ENCODE data around the gene OR1A2.
"Not testable (repeated sequence)": the region's sequence is repeated elsewhere in the genome, so short reads cannot be mapped to it uniquely, and the experiment has no call there.

Gene OR1A2, protein sequence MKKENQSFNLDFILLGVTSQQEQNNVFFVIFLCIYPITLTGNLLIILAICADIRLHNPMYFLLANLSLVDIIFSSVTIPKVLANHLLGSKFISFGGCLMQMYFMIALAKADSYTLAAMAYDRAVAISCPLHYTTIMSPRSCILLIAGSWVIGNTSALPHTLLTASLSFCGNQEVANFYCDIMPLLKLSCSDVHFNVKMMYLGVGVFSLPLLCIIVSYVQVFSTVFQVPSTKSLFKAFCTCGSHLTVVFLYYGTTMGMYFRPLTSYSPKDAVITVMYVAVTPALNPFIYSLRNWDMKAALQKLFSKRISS

DNA sequence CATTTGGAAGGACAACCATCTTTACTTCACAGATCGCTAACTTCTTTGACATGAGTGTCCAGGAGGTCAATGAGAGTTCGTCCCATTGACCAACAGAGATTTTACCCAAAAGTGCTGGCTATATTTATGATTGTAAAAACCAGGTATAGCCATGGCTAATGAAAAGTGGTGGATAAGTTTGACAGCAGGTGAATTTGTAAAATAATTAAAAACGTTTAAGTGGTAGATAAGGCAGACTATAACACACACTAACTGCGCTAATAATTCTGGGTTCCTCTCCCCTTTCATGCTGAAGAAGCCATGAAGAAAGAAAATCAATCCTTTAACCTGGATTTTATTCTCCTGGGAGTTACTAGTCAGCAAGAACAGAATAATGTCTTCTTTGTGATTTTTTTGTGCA, at the start of gene OR1A2:
OR1A2 (plus strand) TSS at position 301 of the 400 bp plus-strand sequence; CDS start at position 301, 0 bp downstream.
- intact Hi-C loops (cut with DNase I) = no loop called here
- no peak for DNase-seq

DNA sequence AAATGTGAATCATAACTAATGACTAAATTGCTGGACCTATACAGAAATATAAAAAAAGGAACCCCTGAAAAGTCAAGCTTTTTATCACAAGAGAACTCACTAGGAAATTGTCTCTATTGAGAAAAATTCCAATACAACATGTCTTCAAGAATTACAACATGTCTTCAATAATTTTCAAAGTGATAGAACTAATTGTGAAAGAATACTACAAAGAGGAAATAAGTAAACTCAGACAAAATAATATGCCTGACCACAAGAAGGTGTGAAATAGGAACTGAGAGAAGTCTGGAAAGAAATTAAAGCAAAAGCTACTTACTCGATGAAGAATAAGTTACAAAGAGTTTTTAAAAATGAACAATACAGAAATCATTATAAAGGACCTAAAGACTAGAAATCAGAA, 40.1 kb upstream of the OR1A2 start:
- DNase-seq = no peak

DNA sequence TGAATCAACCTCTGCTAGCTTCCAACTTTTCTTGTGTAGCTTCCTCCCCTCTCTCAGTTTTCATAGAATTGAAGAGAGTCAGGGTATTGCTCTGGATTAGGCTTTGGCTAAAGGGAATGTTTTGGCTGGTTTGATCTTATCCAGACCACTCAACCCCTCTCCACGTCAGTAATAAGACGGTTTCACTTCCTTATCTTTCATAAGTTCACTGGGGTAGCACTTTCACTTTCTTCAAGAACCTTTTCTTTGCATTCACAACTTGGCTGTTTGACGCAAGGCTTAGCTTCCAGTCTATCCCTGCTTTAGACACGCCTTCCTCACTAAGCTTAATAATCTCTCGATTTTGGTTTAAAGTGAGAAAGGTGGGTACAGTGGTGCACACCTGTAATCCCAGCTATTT, 29.7 kb upstream of the OR1A2 start:
- intact Hi-C loops (cut with DNase I) = no loop called here
- DNase-seq = peak in 1 of 42 donors; percentile 3

More for the DNA sequence above, 40.1 kb upstream of the OR1A2 start:
- intact Hi-C loops (cut with DNase I) = no loop called here

DNA sequence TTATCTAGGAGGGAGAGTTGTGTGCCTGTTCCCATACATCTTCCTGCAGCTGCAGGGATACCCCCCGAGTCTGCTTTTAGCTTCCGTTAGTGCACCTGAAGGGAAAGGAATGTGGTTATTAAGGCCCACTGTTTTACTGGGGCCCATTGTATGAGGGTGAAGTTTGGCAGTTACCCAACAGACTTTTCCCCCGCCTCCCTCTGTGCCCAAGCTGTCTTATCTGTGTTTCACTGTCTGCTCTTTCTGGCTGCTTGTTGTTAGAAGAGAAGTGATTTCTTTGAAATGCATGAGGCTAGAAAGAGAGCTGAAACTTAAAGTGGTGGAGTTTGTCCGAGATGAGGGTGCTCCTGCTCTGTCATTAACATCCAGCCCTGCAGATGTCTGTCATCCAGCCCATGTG, 7.4 kb upstream of the OR1A2 start:
- intact Hi-C loops (cut with DNase I) = no loop called here
- DNase-seq = no peak

DNA sequence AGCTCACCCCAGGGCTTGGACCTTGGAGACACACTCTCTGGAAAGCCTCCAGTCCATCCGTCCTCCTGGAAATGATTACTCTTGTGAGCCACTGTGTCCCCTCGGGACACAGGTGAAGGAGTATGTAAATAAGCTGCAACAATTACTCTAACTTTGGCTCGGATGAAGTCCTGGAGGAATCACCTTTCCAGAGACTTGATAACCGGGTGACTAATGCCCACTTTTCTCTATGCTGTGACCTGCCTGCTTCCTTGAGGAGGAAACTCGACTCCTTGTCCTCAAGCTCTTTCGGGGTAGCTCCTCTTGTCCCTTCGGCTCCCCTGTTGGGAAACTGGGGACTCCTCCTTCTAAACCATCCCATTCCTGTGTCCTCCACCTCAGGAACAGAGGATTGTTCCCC, 10.0 kb downstream of the OR1A2 start, which contains the start of gene OR1A1:
OR1A1 (plus strand) TSS at position 301 of the 400 bp plus-strand sequence. CDS start 7,954 bp downstream, outside the sequence.
- DNase-seq = no peak
- intact Hi-C loops (cut with DNase I) = no loop called here

DNA sequence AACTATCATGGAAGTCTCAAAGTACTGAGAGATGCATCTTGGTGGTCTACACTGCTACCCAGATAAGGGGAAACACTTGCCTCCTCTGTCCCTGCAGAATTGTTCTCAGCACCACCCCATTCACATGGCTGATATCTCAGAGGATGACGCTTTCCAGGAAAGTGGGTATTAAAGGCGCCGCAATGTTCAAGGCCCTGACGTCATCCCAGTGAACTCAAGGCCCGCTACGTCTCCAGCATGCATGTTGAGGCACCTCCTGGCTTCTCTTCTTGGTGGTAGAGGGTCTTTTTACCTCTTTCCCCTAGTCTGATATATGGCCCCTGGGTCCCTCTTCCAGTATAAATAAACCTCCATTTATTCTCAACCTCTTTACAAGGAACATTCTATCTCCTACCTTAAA, 11.2 kb downstream of the OR1A2 start:
- no peak for DNase-seq
- intact Hi-C loops (cut with DNase I) = no loop called here

DNA sequence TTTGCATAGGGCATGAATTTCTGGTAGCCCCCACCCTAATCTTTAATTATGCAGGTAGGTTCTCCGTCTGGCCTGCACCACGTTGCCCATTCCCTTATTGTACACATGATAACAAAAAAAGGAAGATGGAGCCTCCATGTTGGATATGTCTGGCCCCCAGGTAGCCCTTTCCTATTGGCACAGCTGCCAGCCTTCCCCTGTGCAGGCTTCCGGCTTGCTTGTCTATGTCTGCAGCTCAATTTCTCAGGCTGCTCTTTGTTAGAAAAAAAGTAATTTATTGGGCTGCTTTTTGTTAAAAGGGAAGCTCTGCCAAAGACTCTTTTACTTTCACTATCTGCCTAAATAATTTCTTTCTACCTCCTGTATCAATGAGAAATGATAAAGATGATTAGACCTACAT, 15.7 kb downstream of the OR1A2 start:
- no peak for DNase-seq
- intact Hi-C loops (cut with DNase I) = no loop called here

DNA sequence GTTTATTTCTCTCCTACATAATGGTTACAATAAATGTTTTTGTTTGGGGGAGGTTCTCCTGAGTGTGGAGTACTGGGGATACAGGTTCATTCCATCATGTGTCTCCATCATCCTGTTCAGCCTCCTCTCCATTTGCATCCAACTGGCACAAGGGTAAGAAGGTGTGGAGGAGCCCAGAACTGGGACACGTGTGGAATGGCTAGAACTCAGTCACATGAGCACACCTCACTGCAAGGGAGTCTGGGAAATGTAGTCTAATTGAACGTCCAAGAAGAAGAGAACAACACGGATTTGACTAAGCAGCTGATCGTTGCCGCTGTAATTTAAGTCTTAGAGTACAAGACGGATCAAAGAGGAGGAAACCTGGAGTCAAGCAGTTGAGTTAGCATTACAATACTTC, 16.3 kb downstream of the OR1A2 start:
- no peak for DNase-seq
- intact Hi-C loops (cut with DNase I) = no loop called here

DNA sequence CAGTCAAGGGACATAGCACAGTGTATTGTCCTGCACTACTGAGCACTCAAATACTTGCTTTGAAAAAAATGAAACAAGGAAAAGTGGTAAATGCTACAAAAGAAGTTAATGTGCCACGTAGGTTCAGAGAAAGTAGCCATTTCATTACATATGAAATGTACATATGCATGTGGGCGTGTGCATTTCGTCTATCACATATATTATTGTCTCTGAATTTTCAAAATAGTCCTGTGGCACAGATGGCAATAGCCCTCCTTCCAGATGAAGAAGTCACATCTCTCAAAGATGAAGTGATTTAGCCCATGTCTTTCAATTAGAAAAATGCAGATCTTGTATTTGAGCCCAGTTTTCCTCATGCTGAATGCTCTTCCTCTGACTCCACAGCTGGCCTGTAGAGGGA, 22.7 kb downstream of the OR1A2 start:
- DNase-seq; intact Hi-C loops (cut with DNase I): not testable (repeated sequence)

DNA sequence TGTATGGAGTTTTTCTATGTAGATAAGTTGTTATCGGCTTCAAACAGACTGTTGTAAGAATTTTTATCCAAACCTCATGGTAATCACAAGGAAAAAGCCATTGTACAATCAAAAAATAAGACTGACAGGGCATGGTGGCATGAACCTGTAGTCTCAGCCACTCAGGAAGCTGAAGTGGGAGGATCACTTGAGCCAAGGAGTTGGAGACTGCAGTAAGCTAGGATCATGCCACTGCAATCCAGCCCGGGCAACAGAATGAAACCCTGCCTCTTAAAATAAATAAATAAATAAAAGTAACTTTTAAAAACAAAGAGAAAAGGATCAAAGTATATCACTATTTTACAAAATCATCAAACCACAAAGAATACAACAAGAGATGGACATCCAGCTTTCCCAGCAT, 24.5 kb downstream of the OR1A2 start:
- intact Hi-C loops (cut with DNase I) = no loop called here
- DNase-seq = no peak

DNA sequence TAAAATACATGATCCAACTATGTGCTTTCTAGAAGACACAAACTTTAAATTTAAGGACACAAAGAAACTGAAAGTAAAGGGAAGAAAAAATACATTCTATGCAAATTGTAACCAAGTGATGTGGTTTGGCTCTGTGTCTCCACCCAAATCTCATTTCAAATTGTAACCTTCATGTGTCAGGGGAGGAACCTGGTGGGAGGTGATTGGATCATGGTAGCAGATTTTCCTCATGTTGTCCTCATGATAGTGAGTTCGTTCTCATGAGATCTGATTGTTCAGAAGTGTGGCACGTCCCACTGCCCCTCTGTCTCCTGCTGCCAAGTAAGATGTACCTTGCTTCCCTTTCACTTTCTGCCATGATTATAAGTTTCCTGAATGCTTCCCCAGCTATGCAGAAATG, 25.2 kb downstream of the OR1A2 start:
- intact Hi-C loops (cut with DNase I) = no loop called here
- DNase-seq = no peak

DNA sequence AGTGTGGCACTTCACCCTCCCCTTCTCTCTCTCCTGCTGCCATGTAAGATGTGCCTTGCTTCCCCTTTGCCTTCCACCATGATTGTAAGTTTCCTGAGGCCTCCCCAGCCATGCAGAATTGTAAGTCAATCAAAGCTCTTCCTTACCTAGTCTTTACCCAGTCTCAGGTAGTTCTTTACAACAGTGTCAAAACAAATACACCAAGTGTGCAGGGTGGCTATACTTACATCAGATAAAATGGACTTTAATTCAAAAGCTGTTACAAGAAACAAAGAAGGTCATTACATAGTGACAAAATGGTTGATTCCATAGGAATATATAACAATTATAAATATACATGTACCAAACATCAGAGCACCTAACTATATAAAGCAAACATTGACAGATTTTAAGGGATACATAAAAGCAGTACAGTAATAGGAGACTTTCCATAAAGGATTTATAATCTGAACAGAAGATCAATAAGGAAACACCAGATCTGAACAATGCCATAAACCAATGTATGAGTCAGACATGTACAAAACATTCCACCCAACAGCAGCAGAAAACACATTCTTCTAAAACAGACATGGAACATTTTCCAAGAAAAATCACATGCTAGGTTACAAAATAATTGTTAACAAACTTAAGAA, 27.5 kb downstream of the OR1A2 start:
- intact Hi-C loops (cut with DNase I); DNase-seq: not testable (repeated sequence)

DNA sequence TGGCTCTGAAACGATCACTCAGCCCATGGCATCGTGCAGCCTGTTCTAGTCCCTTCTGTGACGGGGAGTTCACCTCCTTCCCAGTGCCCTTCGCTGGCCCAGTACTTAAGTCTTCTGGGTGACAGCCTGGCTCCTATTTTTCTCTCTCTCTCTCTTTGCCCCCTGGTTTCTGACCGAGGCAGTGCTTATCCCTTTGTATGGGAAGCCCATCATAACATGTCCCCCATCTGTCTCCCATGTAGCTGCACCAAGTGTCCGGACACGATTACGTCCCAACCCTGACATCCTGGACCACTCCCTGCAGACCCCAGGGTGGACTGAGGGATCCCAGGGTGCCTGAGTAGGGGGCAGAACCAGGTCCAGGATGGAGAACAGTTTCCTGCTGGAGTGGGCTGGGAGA, 35.0 kb downstream of the OR1A2 start:
- intact Hi-C loops (cut with DNase I); DNase-seq: not testable (repeated sequence)

DNA sequence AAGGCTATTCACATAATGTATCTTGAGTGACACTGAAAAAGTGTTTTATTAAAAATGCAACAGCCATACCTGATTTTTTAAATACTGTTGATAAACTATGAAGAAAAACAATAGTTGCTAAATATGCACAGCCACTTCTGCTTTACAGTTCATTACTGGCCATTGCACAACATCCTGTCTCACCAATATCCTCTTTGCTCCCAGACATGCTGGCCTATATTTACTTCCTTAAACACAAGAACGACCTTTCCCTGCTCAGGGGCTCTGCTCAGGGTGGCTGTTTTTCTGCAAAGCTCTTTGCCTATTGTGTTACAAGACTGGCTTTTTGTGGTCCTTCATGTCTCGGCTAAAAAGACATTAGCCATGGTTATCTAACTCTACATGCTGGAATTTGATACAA, 41.4 kb downstream of the OR1A2 start:
- intact Hi-C loops (cut with DNase I) = not testable (repeated sequence)
- peak in 4 of 42 donors; percentile 5 to 54 (median 14) for DNase-seq

DNA sequence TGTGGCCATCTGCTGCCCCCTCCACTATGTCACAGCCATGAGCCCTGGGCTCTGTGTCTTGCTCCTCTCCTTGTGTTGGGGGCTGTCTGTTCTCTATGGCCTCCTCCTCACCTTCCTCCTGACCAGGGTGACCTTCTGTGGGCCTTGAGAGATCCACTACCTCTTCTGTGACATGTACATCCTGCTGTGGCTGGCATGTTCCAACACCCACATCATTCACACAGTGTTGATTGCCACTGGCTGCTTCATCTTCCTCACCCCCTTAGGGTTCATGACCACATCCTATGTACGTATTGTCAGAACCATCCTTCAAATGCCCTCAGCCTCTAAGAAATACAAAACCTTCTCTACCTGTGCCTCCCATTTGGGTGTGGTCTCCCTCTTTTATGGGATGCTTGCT, 43.7 kb downstream of the OR1A2 start:
- intact Hi-C loops (cut with DNase I); DNase-seq: not testable (repeated sequence)

DNA sequence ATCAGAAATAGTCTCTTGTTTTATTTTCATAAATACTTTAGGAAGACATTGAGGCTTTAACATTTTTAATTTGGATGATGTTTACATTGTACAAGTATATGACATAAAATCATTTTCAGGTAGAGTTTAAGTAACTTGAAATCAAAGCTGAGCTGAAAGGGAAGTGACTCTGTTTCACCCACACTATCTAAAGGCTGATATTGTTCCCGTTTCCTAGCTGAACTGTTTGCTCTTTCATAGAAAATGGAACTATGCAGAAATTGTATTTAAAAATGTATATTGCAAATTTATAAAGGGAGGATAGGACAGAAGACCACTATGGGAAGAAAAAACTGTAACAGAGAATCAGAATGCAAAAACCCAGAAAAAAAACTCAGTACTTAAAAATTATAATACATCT, 47.5 kb downstream of the OR1A2 start:
- intact Hi-C loops (cut with DNase I) = not testable (repeated sequence)

More for the DNA sequence above, 47.5 kb downstream of the OR1A2 start:
- not testable (repeated sequence) for DNase-seq

All from head of caudate nucleus (tissue), 42 donors.